BLaER1 treated with 17β-estradiol and CSF1 and Interleukin-3, amounts not matched to agents 10 nM and 100 nM (cell line): Measurements from ENCODE around the gene BRD7.

ENCODE experiments used
- H3K27ac ChIP-seq, 11 experiments: shearing (Covaris generic); formaldehyde crosslinking; 2 replicates each; pipeline ENCODE4 v1.8.1; 2022
- H3K27me3 ChIP-seq, 11 experiments: shearing (Covaris generic); formaldehyde crosslinking; 2 replicates each; pipeline ENCODE4 v1.8.1; 2022
- H3K36me3 ChIP-seq, 11 experiments: shearing (Covaris generic); formaldehyde crosslinking; 2 replicates each; pipeline ENCODE4 v1.8.1; 2022
- H3K4me1 ChIP-seq, 10 experiments: shearing (Covaris generic); formaldehyde crosslinking; 2 replicates each; pipeline ENCODE4 v1.8.1; 2022
- H3K4me2 ChIP-seq, 11 experiments: shearing (Covaris generic); formaldehyde crosslinking; 2 replicates each; pipeline ENCODE4 v1.8.1; 2022
- H3K4me3 ChIP-seq, 10 experiments: shearing (Covaris generic); formaldehyde crosslinking; 2 replicates each; pipeline ENCODE4 v1.8.1; 2022
- H3K9ac ChIP-seq, 11 experiments: shearing (Covaris generic); formaldehyde crosslinking; 2 replicates each; pipeline ENCODE4 v1.8.1; 2022
- H3K9me3 ChIP-seq, 11 experiments: shearing (Covaris generic); formaldehyde crosslinking; replicated peaks in 1 of 11; 2 replicates each; pipeline ENCODE4 v1.8.1; 2022
- H4K20me1 ChIP-seq, 11 experiments: shearing (Covaris generic); formaldehyde crosslinking; 2 replicates each; pipeline ENCODE4 v1.8.1; 2022
- Cebpa-rat ChIP-seq, 11 experiments: shearing (Covaris generic); IDR thresholded peaks; 2 replicates each; pipeline ENCODE4 v1.8.1; 2022

The BRD7 gene

DNA sequence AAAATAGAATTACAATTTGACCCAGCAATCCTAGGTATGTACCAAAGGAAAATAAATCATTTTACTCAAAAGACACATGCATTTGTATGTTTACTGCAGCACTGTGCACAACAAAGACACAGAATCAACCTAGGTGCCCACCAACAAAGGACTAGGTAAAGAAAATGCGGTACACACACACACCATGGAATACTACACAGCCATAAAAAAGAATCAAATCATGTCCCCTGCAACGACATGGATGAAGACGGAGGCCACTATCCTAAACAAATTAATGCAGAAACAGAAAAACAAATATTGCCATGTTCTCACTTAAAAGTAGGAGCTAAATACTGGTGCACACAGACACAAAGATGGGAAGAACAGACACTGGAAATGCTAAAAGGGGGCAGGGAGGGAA is 36.2 kb downstream of the BRD7 start:
- Histone ChIP-seq H3K27me3 (no peaks in the 10 kb centered on the region), H3K4me3 (no peak overlapping the region), H3K27ac (no peak overlapping the region), H3K4me2 (no peak overlapping the region), H3K9ac (no peak overlapping the region), H4K20me1 (peaks cover 0 to 41% (median 16%) of the 10 kb centered on the region in 11 experiments; a peak in 14 of 22 replicates), H3K9me3 (no peaks in the 10 kb centered on the region), H3K36me3 (peaks cover 76 to 100% (median 87%) of the 10 kb centered on the region in 11 experiments), H3K4me1 (peaks cover 0 to 4% (median under 1%) of the 10 kb centered on the region in 10 experiments; a peak in 6 of 20 replicates)
- no peak for TF ChIP-seq Cebpa-rat (IDR thresholded peaks at IDR 0.05)

DNA sequence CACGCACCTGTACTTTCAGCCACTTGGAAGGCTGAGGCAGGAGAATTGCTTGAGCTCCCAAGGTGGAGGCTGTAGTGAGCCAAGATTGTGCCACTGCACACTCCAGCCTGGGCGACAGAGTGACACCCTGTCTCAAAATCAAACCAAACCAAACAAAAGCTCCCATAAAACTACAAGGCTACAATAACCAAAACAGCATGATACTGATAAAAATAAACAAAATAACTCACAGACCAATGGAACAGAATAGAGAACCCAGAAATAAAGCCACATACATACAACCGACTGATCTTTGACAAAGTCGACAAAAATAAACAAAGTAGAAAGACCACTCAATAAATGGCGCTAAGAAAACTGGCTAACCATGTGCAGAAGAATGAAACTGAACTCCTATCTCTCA is 37.2 kb downstream of the BRD7 start:
- Histone ChIP-seq H3K9ac (no peak overlapping the region), H3K27me3 (no peaks in the 10 kb centered on the region), H3K9me3 (no peaks in the 10 kb centered on the region), H3K4me1 (peaks cover 0 to 5% (median 0%) of the 10 kb centered on the region in 10 experiments; a peak in 1 of 20 replicates), H3K36me3 (peaks cover 79 to 100% (median 89%) of the 10 kb centered on the region in 11 experiments), H3K4me2 (no peak overlapping the region), H3K27ac (no peak overlapping the region), H3K4me3 (no peak overlapping the region), H4K20me1 (peaks cover 4 to 51% (median 19%) of the 10 kb centered on the region in 11 experiments; a peak in 17 of 22 replicates)
- no peak for TF ChIP-seq Cebpa-rat (IDR thresholded peaks at IDR 0.05)

DNA sequence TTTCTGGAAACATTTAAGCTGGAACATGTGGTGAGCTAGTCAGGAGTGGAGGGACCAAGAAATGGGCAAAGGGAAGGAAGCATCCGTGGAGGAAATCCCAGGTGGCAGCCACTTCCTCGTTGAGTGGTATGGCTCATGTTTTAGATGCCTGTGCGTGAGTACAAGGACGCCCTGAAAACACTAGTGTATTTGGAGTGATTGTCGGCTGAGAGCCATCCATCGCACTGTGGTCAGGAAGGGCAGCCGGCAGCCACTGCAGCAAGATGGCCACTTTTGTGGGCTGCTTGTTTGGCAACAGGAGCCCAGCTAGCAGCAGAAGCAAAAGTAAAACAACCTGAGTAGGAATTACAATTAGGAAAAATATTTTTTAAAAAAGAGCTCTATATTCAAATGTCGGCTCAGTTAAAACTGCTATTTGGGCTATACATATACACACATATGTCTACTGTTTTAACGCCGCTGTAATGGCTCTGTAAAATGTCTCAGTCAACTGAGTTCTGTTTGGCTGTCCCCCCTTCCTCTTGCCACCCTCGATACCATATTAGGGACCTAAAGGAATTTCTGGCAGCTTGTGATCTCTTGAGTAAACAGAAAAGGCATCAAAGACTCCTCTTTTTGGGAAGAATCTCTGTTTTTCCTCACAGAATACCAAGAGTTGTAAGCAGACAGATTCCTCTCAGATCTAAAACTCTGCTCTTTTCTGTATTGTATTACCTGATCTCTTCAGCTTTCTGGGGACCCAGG is 39.2 kb downstream of the BRD7 start:
- Histone ChIP-seq H3K36me3 (peaks cover 85 to 100% (median 95%) of the 10 kb centered on the region in 11 experiments), H3K4me1 (peaks cover 0 to 5% (median 0%) of the 10 kb centered on the region in 10 experiments; a peak in 1 of 20 replicates), H3K4me2 (no peak overlapping the region), H3K9ac (peak overlapping the region in 1 of 11 experiments; percentile 5; a peak in 2 of 22 replicates), H3K27me3 (no peaks in the 10 kb centered on the region), H4K20me1 (peaks cover 4 to 57% (median 23%) of the 10 kb centered on the region in 11 experiments; a peak in 19 of 22 replicates), H3K27ac (no peak overlapping the region), H3K9me3 (no peaks in the 10 kb centered on the region), H3K4me3 (no peak overlapping the region)
- no peak for TF ChIP-seq Cebpa-rat (IDR thresholded peaks at IDR 0.05)

DNA sequence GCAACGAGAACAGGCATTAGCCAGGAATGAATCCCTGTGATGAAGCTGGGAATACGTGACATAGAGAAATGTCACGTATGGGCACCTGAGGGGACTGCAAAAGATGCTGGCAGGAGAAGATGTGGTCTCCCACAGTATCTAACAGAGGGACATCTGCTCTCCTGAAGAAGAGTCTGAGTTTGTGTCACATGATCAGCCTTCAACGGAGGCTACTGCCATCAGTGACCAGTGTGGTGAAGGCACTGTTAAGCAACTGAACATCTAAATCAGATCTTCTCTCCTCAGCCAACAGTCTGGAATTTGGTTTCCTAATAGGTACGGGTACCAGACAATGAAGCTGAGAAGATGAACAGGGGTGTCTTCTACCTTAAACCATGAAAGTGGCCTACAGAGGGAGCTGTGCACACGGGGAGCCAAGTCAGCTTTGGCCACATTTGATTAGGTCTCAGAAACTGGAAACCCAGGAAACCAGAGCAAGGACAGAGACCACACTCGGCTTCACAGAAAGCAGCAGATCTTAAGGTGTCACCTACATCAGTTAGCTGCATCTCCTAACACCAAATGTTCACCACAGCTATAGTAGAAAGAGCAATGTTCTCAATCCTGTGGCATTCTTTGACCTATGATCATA is 41.8 kb downstream of the BRD7 start:
- H3K27me3 ChIP-seq = no peaks in the 10 kb centered on the region
- no peaks in the 10 kb centered on the region for H3K9me3 ChIP-seq
- H3K9ac ChIP-seq = 0 out of 22 replicates have a peak overlapping the region, but pooled peaks of 1 of the 11 experiments have one; percentile 2
- H4K20me1 ChIP-seq = peaks cover 11 to 66% (median 37%) of the 10 kb centered on the region in 11 experiments; a peak in 21 of 22 replicates
- H3K4me1 ChIP-seq = peaks cover 0 to 5% (median 0%) of the 10 kb centered on the region in 10 experiments; a peak in 1 of 20 replicates
- no peak overlapping the region for H3K4me2 ChIP-seq
- H3K36me3 ChIP-seq = peaks cover 85 to 100% (median 95%) of the 10 kb centered on the region in 11 experiments
- H3K27ac ChIP-seq = no peak overlapping the region
- TF ChIP-seq Cebpa-rat (IDR thresholded peaks at IDR 0.05) = no peak
- H3K4me3 ChIP-seq = no peak overlapping the region

DNA sequence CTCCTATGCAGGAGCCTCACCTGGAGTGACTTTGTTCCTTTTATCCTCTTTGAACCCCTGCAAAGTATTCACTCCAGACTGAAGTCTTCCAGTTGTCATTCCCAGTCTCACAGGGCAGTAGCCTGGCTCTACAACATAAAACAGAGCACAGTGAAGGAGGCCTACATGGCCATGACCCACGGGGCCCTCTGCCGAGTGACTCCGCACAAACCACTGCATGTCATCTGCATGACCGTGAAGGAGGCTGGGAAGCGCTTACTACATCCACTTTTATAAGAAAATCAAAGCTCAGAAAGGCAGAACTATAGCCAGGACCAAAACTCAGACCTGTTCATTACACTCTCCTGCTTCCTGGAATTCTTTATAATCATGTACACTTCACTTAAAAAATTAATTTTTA is 42.5 kb downstream of the BRD7 start:
- Histone ChIP-seq H3K36me3 (peaks cover 85 to 100% (median 95%) of the 10 kb centered on the region in 11 experiments), H4K20me1 (peaks cover 11 to 59% (median 34%) of the 10 kb centered on the region in 11 experiments; a peak in 21 of 22 replicates), H3K9me3 (no peaks in the 10 kb centered on the region), H3K9ac (no peak overlapping the region), H3K27me3 (no peaks in the 10 kb centered on the region), H3K27ac (no peak overlapping the region), H3K4me3 (no peak overlapping the region), H3K4me2 (no peak overlapping the region), H3K4me1 (peaks cover 0 to 5% (median 0%) of the 10 kb centered on the region in 10 experiments; a peak in 2 of 20 replicates)
- no peak for TF ChIP-seq Cebpa-rat (IDR thresholded peaks at IDR 0.05)

DNA sequence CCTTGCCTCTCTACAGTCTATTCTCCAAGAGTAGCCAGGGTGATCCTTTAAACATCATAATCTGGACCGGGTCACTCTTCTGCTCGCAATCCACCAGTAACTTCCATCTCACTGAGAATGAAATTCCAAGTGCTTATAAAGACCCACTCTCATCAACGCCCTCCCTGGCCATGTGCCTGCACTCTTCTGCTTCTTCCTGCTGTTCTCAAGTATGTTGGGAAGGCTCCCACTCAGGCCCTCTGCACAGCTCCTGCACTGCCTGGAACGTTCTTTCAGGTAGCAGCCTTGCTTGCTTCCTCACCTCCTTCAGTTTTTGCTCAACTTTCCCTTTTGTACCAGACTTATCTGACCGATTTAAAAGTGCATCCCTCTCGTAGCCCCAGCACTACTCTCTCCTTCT is 44.4 kb downstream of the BRD7 start:
- peaks cover 0 to 17% (median 5%) of the 10 kb centered on the region in 10 experiments; a peak in 7 of 20 replicates for H3K4me1 ChIP-seq
- peaks cover 89 to 100% (median 98%) of the 10 kb centered on the region in 11 experiments for H3K36me3 ChIP-seq
- H3K9ac ChIP-seq = no peak overlapping the region
- no peak for TF ChIP-seq Cebpa-rat (IDR thresholded peaks at IDR 0.05)
- H3K27ac ChIP-seq = no peak overlapping the region
- H3K4me3 ChIP-seq = no peak overlapping the region
- no peak overlapping the region for H3K4me2 ChIP-seq
- peaks cover 10 to 56% (median 37%) of the 10 kb centered on the region in 11 experiments; a peak in 20 of 22 replicates for H4K20me1 ChIP-seq
- H3K9me3 ChIP-seq = no peaks in the 10 kb centered on the region
- no peaks in the 10 kb centered on the region for H3K27me3 ChIP-seq

DNA sequence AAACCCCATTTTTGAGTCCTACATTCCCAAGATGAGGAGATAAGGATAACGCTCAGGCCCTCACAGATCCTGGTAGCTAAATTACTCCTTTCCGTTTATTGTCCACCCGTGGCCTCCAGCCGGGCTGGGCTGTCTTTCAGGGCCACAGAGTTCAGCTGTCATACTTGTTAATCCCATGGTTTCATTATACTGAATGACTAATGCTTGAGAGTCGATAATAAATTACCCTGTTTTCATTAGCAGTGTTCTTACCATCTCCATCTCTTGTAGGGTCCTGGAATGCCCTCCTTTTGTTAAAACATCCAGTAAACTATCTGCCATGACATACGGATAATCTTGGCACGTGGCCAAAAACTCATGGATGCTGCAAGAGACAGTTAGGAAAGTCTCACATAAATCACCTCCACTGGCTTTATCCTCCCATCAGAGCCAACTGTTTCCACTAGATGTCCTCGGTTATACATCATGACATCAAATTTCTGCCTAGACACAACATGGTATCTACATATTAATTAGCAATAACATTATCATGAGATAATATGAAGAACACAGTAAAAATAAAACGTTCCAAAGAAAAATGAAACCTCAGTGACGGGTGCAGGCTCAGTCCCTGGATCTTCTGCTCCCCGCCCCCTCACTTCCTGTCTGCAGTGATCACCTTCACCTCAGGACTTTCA is 45.3 kb downstream of the BRD7 start:
- TF ChIP-seq Cebpa-rat (IDR thresholded peaks at IDR 0.05) = no peak
- H3K4me2 ChIP-seq = no peak overlapping the region
- no peak overlapping the region for H3K27ac ChIP-seq
- peaks cover 0 to 17% (median 5%) of the 10 kb centered on the region in 10 experiments; a peak in 6 of 20 replicates for H3K4me1 ChIP-seq
- no peaks in the 10 kb centered on the region for H3K27me3 ChIP-seq
- peaks cover 6 to 56% (median 30%) of the 10 kb centered on the region in 11 experiments; a peak in 18 of 22 replicates for H4K20me1 ChIP-seq
- no peak overlapping the region; a peak in 1 of 22 replicates for H3K9ac ChIP-seq
- peaks cover 89 to 100% (median 98%) of the 10 kb centered on the region in 11 experiments for H3K36me3 ChIP-seq
- no peak overlapping the region for H3K4me3 ChIP-seq
- H3K9me3 ChIP-seq = no peaks in the 10 kb centered on the region

DNA sequence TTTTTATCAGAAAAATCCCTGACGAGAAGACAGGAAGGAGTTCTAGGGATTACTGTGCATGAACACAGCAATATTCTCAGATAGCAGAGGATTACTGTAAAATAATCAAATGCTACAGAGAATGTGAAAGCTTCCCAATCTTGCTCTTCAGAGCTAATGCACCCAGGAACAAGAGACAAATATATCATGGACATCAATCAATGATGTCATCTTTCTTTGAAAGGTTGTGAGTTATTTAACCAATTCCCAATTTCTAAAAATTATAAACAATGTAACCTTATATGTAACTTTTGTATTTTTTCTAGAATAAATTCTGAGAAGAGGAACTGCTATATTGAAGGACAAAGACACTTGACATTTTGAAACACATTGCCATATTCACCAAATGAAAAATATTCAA is 46.5 kb downstream of the BRD7 start:
- TF ChIP-seq Cebpa-rat (IDR thresholded peaks at IDR 0.05) = no peak
- H3K4me3 ChIP-seq = no peak overlapping the region
- no peak overlapping the region for H3K4me2 ChIP-seq
- no peak overlapping the region for H3K9ac ChIP-seq
- no peaks in the 10 kb centered on the region for H3K9me3 ChIP-seq
- H3K36me3 ChIP-seq = peaks cover 95 to 100% (median 99%) of the 10 kb centered on the region in 11 experiments
- no peaks in the 10 kb centered on the region for H3K27me3 ChIP-seq
- peaks cover 6 to 53% (median 23%) of the 10 kb centered on the region in 11 experiments; a peak in 17 of 22 replicates for H4K20me1 ChIP-seq
- H3K4me1 ChIP-seq = peaks cover 0 to 14% (median 5%) of the 10 kb centered on the region in 10 experiments; a peak in 6 of 20 replicates
- H3K27ac ChIP-seq = no peak overlapping the region
